Stimulated activated CD4-positive, alpha-beta T cell treated with anti-CD3 and anti-CD28 coated beads, Interleukin-4, amount 100 ng/mL, for 48 hours (primary cell): ENCODE data around the gene KLK11.

Source experiments
- DNase-seq, 2 donors: peaks; one replicate each; pipeline ENCODE4 v3.0.0-alpha.2; 2020; ENCODE audit warnings: low read depth in 2 of 2

The KLK11 gene

GRCh38 chr19:51027873-51028272 lies 1.5 kb upstream of the KLK11 start:
- DNase-seq, result no peak

DNA sequence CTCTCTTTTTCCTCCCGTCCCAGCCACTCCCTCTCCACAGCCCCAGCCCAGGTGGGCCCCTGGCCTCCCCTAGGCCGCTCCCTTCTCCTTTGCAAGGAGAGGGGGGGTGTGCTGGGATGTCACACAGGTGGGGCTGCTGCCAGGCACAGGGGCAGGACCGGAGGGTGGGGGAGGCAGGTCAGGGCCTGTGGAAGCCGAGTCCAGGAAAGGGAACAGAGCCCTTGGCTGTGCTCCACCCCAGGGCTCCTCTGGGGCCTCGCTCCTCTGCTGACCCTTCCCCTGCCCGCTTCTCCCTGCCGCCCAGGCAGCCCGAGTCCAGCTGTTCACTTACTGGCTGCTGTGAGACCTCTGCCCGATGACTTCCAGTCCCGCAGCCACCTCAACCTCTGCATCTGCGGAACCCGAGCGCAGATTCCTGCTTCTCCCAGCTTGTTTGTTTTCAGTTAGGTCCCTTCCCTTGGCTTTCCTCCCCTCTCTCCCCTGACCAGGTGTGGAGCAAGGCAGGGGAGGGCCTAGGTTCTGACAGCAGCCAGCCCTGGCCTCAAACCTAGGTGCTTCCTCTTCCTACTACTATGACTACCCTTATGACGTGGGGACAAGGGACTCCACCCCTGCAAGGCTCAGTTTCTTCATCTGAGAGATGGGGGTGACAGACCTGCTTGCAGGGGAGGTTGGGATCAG lies 850 bp upstream of the KLK11 start:
- DNase-seq, result no peak

DNA sequence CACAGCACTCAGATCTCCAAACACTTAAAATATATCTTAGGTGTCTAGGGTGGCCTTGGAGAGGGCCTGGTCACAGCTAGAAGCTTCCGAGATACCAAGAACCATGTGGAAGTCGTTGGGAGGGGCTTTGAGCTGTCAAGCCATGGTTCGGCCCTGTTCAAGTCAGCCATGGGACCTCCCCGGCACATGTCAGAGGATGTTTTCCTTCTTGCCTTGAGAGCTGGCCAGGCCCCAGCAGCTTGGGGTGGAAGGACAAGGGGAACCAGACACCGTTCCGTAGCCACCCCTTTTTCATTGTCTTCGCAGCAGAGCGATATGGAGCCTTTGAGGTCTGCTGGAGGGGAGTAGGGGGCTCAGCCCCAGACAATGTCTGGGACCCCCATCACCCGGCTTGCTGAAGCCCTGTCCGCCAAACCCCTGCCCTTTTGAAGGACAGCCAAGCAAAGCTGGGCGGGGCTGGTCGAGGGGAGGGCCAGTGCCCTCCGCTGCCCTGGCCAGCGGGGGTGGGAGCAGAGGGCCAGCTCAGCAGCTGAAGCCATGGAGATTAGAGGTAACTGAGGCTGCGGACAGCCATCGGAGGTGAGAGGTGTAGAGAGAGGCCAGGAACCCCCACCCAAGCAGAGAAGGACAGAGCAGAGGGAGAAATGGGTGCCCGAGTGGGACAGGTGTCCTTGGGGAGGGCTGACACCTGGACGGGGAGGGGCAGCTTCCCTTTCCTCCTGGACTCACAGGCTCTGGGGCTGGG lies 435 bp downstream of the KLK11 start:
- DNase-seq, result no peak

DNA sequence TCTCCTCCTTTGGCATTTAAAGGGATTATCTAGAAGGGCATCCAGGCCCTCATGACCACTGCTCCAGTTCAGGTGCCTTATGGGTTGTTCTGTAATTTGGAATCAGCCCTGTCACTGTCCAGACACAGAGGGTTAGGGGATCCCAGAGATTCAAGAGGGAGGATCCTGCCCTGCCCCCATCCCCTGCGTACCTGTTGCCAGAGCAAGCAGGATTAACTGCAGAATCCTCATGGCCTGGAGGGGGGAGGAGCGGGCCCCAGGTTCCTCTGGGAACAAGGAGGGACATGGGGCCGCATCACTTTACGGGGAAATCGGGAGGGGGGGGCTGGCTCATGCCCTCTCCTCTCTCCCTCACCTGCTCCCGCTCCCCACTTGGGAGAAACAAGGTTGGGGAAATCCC lies 1.0 kb downstream of the KLK11 start:
- DNase-seq, result no peak

DNA sequence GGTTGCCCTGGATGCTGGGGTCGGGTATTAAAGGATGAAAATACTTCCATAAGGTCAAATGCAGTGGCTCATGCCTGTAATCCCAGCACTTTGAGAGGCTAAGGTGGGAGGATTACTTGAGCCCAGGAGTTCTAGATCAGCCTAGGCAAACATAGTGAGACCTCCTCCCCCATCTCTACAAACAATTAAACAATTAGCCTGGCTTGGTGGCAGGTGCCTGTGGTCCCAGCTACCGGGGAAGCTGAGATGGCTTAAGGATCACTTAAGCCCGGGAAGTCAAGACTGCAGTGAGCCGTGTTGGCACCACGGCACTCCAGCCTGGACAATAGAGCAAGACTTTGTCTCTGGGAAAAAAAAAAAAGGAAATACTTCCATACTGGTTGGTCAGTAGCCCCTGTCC lies 1.5 kb downstream of the KLK11 start:
- DNase-seq, result no peak

DNA sequence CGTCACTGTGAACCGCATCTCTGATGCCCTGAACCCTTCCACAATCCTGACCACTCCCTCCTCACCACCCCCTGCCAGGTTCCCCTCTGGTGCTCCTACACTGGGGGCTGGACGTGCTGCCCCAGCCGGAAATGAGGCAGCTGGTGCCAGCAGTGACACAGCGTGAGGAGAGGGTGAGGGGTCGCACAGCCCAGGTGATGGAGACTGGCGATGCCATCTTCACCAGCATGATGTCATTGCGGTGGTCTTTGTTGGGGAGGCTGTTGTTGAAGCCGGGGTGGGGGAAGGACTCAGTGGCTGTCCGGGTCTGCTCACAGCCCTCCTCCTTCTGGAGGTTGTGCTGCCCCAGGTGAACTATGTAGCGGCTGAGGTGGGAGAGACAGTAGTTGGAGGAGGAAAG lies 2.5 kb downstream of the KLK11 start:
- no peak for DNase-seq

- DNase-seq, result no peak
Measured at GRCh38 chr19:51022526-51022925, 3.9 kb downstream of the KLK11 start.

DNA sequence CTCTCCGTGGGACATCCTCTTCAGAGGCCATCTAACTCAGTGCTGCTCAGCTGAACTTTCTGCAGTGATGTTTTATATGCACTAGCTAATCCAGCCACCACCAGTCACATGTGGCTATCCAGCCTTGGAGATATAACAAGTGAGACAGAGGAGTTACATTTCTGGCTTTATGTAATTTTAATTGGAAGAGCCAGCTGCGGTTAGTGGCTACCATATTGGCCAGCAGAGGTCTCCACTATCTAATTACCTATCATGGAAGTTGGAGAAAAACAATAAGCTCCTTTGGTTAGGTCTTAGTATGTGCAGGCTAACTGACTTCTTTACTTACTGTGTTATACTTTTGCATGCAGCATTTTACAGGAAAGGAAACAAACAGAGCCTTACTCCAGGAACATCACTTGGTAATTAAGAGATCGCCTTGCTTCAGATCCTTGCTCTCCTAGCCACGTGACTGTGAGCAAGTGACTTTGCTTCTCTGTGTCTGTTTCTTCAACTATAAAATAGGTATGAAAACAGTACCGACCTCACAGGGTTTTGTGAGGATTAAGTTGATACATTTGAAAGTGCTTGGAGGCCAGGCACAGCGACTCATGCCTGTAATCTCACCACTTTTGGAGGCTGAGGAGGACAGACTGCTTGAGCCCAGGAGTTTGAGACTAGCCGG lies 5.3 kb downstream of the KLK11 start:
- no peak for DNase-seq

- DNase-seq, result no peak
Measured at GRCh38 chr19:51019544-51019925, 6.9 kb downstream of the KLK11 start, which contains the start of gene KLK10. Gene KLK10 (minus strand): TSS chr19:51019709. CDS start chr19:51019130, 579 bp downstream.

DNA sequence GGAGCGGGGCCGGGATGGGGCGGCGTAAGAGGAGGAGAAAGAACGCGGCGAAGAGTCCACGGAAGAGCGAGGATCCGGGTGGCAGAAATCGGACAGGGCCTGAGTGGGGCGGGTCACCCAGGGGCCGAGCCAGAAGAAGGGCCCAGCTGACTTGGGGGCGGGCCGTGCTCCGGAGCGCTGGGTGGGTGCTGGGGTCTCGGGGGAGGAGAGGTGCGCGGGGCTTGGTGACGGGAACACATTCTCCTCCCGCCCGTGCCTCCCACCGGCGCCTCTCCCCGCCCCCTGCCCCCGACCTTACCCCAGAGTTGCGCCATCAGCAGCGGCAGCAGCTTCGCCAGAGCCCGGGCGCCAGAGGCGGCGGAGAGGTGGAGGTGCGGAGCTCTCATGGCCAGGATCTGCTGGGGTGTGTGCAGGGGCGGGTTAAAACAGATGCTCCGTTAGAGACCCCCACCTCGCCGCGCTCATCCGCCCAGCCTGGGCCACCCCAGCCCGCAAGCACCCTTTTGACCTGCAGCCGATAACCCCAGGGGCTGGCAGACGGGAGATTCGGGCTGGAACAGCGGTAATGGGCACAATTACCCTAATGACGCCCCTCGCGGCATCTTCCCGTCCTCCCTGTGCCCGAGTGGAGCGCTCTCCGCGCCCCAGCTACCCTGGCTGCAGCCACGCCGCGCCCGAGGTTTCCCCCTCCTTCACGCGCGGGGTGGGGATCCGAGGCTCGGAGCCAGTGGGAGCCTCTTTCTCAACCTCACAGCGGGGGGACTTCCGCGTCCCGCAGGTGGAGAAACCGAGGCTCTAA lies 7.5 kb downstream of the KLK11 start:
- no peak for DNase-seq

DNA sequence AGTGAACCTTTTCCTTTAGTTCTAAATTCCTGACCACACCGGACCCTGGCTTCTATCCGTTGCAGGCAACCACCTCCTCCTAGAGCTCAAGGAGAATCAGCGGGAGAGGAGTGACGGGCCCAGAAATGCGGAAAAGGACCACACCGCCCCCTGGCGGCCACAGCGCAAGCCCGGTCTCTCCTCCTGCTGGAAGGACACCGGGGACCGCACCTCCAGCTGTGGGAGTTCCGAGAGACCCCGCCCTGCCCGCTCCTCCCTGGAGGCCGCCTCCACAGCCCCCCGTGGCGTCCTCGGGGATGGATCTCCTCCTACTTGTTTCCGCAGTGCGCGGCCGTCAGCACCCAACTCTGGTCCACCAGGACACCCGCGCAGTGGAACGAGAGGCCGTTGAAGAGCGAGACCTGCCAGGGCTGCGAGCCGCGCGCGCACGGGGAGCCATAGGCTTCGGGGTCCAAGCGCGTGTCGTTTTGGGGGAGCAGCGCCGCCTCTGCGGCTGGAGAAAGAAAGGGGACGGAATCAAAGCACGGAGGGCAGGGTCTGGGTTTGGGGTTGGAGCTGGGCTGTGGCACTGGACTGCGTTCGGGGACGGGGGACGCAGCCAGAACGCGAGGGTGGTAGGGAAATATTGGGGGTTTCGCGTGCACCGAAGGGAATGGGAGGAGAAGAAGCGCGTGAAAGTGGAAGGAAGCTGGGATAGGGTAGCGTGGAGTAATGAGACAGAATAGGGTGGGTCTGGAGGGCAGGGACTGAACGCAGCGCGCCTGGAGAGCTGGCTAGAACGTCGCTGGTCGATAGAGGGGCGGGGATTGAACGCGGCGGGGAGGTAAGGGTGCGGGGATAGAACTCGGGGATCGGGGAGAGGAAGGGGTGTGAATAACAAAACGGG lies 9.4 kb downstream of the KLK11 start:
- DNase-seq, result peak; percentile 42 to 75

DNA sequence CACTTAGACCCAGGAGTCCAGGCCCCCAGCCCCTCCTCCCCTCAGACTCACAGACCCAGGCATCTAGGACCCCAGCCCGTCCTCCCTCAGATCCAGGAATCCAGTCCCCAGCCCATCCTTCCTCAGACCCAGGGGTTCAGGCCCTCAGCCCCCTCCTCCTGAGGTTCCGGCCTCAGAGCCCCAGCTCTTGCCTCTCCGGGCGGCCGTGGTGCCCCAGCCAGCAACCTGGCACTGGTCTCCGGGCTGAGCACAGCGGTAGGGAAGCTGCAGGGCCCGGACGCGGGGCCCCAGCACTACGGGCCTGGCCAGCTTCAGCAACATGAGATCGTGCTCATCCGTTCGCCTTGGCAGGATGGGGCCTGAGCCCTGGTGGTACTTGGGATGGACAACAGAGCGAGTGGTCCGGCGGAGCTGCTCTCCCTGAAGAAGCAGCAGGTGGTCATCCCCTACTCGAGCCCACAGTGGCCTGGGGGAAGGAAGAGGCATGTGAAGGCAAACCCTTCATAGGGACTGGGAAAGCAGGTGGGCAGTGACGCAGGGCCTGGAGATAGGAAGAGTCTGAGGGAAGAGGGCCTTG lies 10.6 kb downstream of the KLK11 start:
- DNase-seq, result no peak

GRCh38 chr19:51014242-51014641 lies 12.2 kb downstream of the KLK11 start:
- DNase-seq, result no peak

GRCh38 chr19:51012661-51013190 lies 13.7 kb downstream of the KLK11 start:
- no peak for DNase-seq

- DNase-seq, result no peak
Measured at GRCh38 chr19:51010066-51010795, 16.2 kb downstream of the KLK11 start.

DNA sequence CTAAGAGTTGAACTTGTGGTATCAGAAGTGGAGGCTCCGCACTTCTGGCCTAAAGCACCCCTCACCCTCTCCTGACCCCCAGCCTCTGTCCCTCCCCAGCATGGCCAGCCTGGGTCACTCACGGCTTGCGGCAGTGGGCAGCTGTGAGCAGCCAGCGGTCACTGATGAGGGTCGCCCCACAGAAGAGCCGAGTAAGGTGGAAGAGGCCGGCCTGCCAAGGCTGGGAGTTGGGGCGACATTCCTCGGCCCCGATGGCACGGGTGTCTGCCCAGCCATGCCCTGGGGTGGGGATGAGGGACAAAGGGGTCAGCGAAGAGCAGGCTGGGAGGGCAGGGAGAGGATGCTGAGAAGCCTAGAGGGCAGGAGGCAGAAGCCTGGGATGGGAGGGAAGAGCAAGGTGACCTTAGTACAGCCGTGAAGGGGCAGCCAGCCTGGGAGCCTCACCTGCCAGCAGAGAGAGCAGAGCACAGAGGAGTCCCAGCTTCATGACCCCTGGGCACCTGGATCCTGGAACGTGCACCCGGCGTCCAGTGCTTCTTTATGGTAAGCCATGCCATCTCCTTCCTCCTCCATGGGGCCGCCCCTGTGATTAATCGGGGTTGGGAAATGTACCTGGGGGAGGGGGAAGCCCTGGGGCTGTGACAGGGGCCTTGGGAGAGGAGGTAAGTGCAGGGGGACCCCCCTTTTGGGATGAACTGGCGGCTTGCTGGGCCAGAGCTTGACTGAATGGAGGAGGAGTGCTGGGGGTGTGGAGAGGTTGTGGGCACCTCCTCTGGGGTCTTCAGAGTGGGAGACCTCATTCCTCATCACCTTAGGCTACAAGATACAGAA lies 17.1 kb downstream of the KLK11 start:
- no peak for DNase-seq

GRCh38 chr19:51007488-51007887 lies 18.9 kb downstream of the KLK11 start:
- DNase-seq, result no peak

GRCh38 chr19:51006406-51006805 lies 20.0 kb downstream of the KLK11 start:
- DNase-seq, result no peak

- no peak for DNase-seq
Measured at GRCh38 chr19:51005248-51005647, 21.2 kb downstream of the KLK11 start.
